IMR-90 (cell line): Measurements from ENCODE around the gene NUP43. TPM values are rescaled to one million over a fixed set of nuclear protein-coding genes. Genes with fewer than 3 reads are reported as not detected.
A peak's percentile ranks its signal among the peaks of the same experiment; 100 is the strongest.

ENCODE experiments used
- ATAC-seq: fragments of 200-7000 bp; cut with Tn5 transposase; 2 replicates; pipeline ENCODE4 v1.9.1; 2020; ENCODE audit warnings: low read depth, mild to moderate bottlenecking, moderate library complexity
- BruUV-seq: library from RNA; stranded (reverse); fragments of 400-500 nt; replicated peaks from 2 replicates; lab custom pipeline; 2021; lab: Mats Ljungman, UMichigan
- CTCF ChIA-PET: fragments of 300-600 bp; formaldehyde crosslinking; extraction: SDS; loops from one replicate; lab custom pipeline; 2021; ENCODE audit warnings: antibody characterized with exemption; lab: Yijun Ruan, JAX
- POLR2A ChIA-PET: fragments of 300-600 bp; sonication (Branson Sonifier 250); formaldehyde crosslinking; loops from one replicate; lab custom pipeline; 2022; ENCODE audit warnings: antibody characterized with exemption; ENCODE audit not compliant: unreplicated experiment; lab: Charles Lee
- DNase-seq: peaks from one replicate; pipeline ENCODE4 v3.0.0; 2013
- H2AFZ ChIP-seq: replicated peaks from 2 replicates; pipeline ENCODE3; 2013; ENCODE audit warnings: low read length, mild to moderate bottlenecking; ENCODE audit not compliant: poor library complexity
- H2AK5ac ChIP-seq: 2 replicates; pipeline ENCODE4 v1.6.1; 2013; ENCODE audit warnings: low read depth, low read length, inconsistent platforms
- H2AK9ac ChIP-seq: replicated peaks from 2 replicates; pipeline ENCODE3; 2013; ENCODE audit warnings: mild to moderate bottlenecking, low read depth, low read length, moderate library complexity; ENCODE audit not compliant: poor library complexity
- H2BK120ac ChIP-seq: 2 replicates; pipeline ENCODE4 v1.6.1; 2013; ENCODE audit warnings: low read depth, low read length, inconsistent platforms
- H2BK15ac ChIP-seq: 3 replicates; pipeline ENCODE4 v1.6.1; 2013; ENCODE audit warnings: low read depth, low read length, inconsistent platforms
- H2BK20ac ChIP-seq: 2 replicates; pipeline ENCODE4 v1.6.1; 2013; ENCODE audit warnings: low read depth, mild to moderate bottlenecking, inconsistent platforms, low read length, moderate library complexity
- H2BK5ac ChIP-seq: 2 replicates; pipeline ENCODE4 v1.6.1; 2013; ENCODE audit warnings: mild to moderate bottlenecking, low read depth, low read length, inconsistent platforms; ENCODE audit not compliant: poor library complexity, severe bottlenecking
- H3K14ac ChIP-seq: replicated peaks from 2 replicates; pipeline ENCODE4 v1.6.1; 2013; ENCODE audit warnings: low read depth, low read length, inconsistent platforms
- H3K18ac ChIP-seq: 2 replicates; pipeline ENCODE4 v1.6.1; 2013; ENCODE audit warnings: low read depth, low read length, control low read depth
- H3K23ac ChIP-seq: 2 replicates; pipeline ENCODE4 v1.6.1; 2013; ENCODE audit warnings: low read depth, low read length, inconsistent platforms
- H3K27ac ChIP-seq: 2 replicates; pipeline ENCODE4 v1.5.1; 2013; ENCODE audit warnings: mild to moderate bottlenecking, control low read depth, low read length; ENCODE audit not compliant: insufficient read depth
- H3K27me3 ChIP-seq: 2 replicates; pipeline ENCODE4 v1.6.1; 2013; ENCODE audit warnings: low read length; ENCODE audit not compliant: control insufficient read depth, insufficient read depth
- H3K36me3 ChIP-seq: 2 replicates; pipeline ENCODE4 v1.6.1; 2013; ENCODE audit warnings: low read length, mixed read lengths; ENCODE audit not compliant: control insufficient read depth, insufficient read depth
- H3K4ac ChIP-seq: 2 replicates; pipeline ENCODE4 v1.6.1; 2013; ENCODE audit warnings: low read depth, low read length, inconsistent platforms
- H3K4me1 ChIP-seq: 2 replicates; pipeline ENCODE4 v1.6.1; 2013; ENCODE audit warnings: low read length, mixed read lengths; ENCODE audit not compliant: control insufficient read depth, insufficient read depth
- H3K4me2 ChIP-seq: 2 replicates; pipeline ENCODE4 v1.6.1; 2013; ENCODE audit warnings: low read depth, mild to moderate bottlenecking, control low read depth, low read length, moderate library complexity
- H3K4me3 ChIP-seq: 2 replicates; pipeline ENCODE4 v1.5.1; 2013; ENCODE audit warnings: low read depth, mild to moderate bottlenecking, control low read depth, low read length, moderate library complexity; ENCODE audit not compliant: insufficient read depth
- H3K56ac ChIP-seq: 2 replicates; pipeline ENCODE4 v1.6.1; 2013; ENCODE audit warnings: low read length, inconsistent platforms; ENCODE audit not compliant: insufficient read depth; ENCODE audit errors: extremely low read depth
- H3K79me1 ChIP-seq, 2 experiments: 2 replicates each; pipeline ENCODE4 v1.6.1; 2013; ENCODE audit warnings: low read length in 2 of 2, inconsistent platforms in 1 of 2, low read depth in 1 of 2
- H3K9ac ChIP-seq: 2 replicates; pipeline ENCODE4 v1.6.1; 2013; ENCODE audit warnings: low read depth, low read length, control low read depth
- H3K9me1 ChIP-seq: 2 replicates; pipeline ENCODE4 v1.6.1; 2013; ENCODE audit warnings: low read length, inconsistent platforms; ENCODE audit not compliant: insufficient read depth
- H3K9me3 ChIP-seq: 2 replicates; pipeline ENCODE4 v1.6.1; 2013; ENCODE audit warnings: low read length; ENCODE audit not compliant: control insufficient read depth, insufficient read depth
- H4K20me1 ChIP-seq: 2 replicates; pipeline ENCODE4 v1.6.1; 2013; ENCODE audit warnings: low read length, inconsistent platforms; ENCODE audit not compliant: insufficient read depth
- H4K5ac ChIP-seq: 2 replicates; pipeline ENCODE4 v1.6.1; 2013; ENCODE audit warnings: mild to moderate bottlenecking, low read depth, low read length, control low read depth
- H4K8ac ChIP-seq, 2 experiments: 2 replicates each; pipeline ENCODE4 v1.6.1; 2013; ENCODE audit warnings: low read depth in 2 of 2, low read length in 2 of 2, control low read depth in 1 of 2, inconsistent platforms in 1 of 2
- H4K91ac ChIP-seq: 2 replicates; pipeline ENCODE4 v1.6.1; 2013; ENCODE audit warnings: low read depth, low read length, inconsistent platforms; ENCODE audit not compliant: insufficient read depth
- BHLHE40 ChIP-seq: fragments of 150-350 bp; IDR thresholded peaks from 2 replicates; pipeline ENCODE4 v1.6.1; 2016; ENCODE audit warnings: mild to moderate bottlenecking, low read depth, low read length
- CHD1 ChIP-seq: IDR thresholded peaks from 2 replicates; pipeline ENCODE4 v1.6.1; 2012; ENCODE audit warnings: low read depth, low read length, improper control_type of control experiment
- FOS ChIP-seq: fragments of 150-350 bp; IDR thresholded peaks from 2 replicates; pipeline ENCODE4 v1.6.1; 2016; ENCODE audit warnings: low read depth, low read length
- MAFK ChIP-seq: IDR thresholded peaks from 2 replicates; pipeline ENCODE4 v1.6.1; 2012; ENCODE audit warnings: low read depth, low read length, improper control_type of control experiment
- MXI1 ChIP-seq: IDR thresholded peaks from 2 replicates; pipeline ENCODE4 v1.6.1; 2012; ENCODE audit warnings: low read depth, mild to moderate bottlenecking, low read length, moderate library complexity, borderline replicate concordance
- NFE2L2 ChIP-seq: fragments of 150-350 bp; IDR thresholded peaks from 2 replicates; pipeline ENCODE4 v1.6.1; 2016; ENCODE audit warnings: low read depth, mild to moderate bottlenecking, low read length
- POLR2A ChIP-seq: IDR thresholded peaks from 2 replicates; pipeline ENCODE4 v1.6.1; 2012; ENCODE audit warnings: mild to moderate bottlenecking, low read depth, low read length
- RAD21 ChIP-seq: IDR thresholded peaks from 2 replicates; pipeline ENCODE4 v1.6.1; 2012; ENCODE audit warnings: low read length, improper control_type of control experiment
- RCOR1 ChIP-seq: IDR thresholded peaks from 2 replicates; pipeline ENCODE4 v1.6.1; 2012; ENCODE audit warnings: mild to moderate bottlenecking, low read length, improper control_type of control experiment; ENCODE audit not compliant: insufficient replicate concordance
- RFX5 ChIP-seq: IDR thresholded peaks from 2 replicates; pipeline ENCODE4 v1.8.0; 2012; ENCODE audit warnings: low read depth, mild to moderate bottlenecking, low read length, moderate library complexity
- WGBS, 2 experiments: methylation state at CpG; one replicate each; pipeline versions ENCODE4 v1.1.5 to v1.1.7; 2013; ENCODE audit warnings: missing lambda C conversion rate in 2 of 2; ENCODE audit not compliant: insufficient read length in 1 of 2; ENCODE audit errors: extremely low coverage in 2 of 2; 5-methylcytosine and 5-hydroxymethylcytosine counted together
- dilution Hi-C: fragments of 300-500 bp; cut with HindIII; formaldehyde crosslinking; loops from one replicate; pipeline ENCODE4 v1.14.3; 2018; ENCODE audit warnings: low sequenced_read_pairs; ENCODE audit not compliant: unreplicated experiment
- in situ Hi-C: fragments of 300-500 bp; cut with MboI; formaldehyde crosslinking; loops from 3 replicates; pipeline ENCODE4 v1.14.3; 2019; ENCODE audit warnings: low sequenced_read_pairs, inconsistent platforms, mixed read lengths
- intact Hi-C: fragments of 100-400 bp; cut with micrococcal nuclease; formaldehyde crosslinking; loops from 2 replicates; pipeline ENCODE4 v1.10.0; 2022
- polyA plus RNA-seq, 3 experiments: library from polyadenylated mRNA; depleted of rRNA; stranded (reverse); fragments of >200 nt; gene quantifications; 2 replicates each; pipeline ENCODE4 v1.2.3, GENCODE V29; 2012; ENCODE audit warnings: low replicate concordance in 1 of 3
- total RNA-seq: library from RNA; depleted of rRNA; stranded (reverse); fragments of >200 nt; gene quantifications from 2 replicates; pipeline ENCODE4 v1.2.3, GENCODE V29; 2012
- TF ChIP-seq, protein P1 (sequence below): conservative IDR thresholded peaks from 2 replicates; pipeline ENCODE4 v1.5.1; 2012; ENCODE audit warnings: mild to moderate bottlenecking, low read depth, low read length, improper control_type of control experiment

Gene NUP43
- total and polyA plus RNA-seq, 2 of the 4 experiments (the other 2 are of a cell fraction), result 14.2 to 40.5 TPM

DNA sequence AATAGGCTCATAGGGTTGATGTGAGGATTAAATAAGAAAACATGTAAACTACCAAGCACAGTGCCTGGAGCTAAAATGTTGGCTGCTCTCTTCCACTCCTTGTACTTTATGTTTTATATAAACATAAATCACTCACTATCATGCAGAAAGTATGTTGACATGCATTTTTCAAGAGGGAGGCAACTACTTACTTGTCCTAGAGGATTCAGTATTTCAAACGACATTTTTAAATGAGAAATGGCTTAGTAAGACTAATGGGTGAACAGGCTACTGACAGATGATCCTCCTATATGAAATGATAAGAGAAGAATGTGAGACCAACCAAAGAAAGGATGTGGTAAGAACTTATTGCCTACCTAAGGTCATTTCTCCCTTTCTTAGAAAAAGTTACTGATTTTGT lies 49.4 kb downstream of the NUP43 start:
- Histone ChIP-seq H3K56ac (no peak overlapping the region), H3K4me2 (no peak overlapping the region; the same call in 1 of the 2 replicates), H3K18ac (no peak overlapping the region), H3K4me3 (no peak overlapping the region), H3K4ac (no peak overlapping the region), H2BK20ac (no peak overlapping the region), H2AFZ (no peak overlapping the region), H2AK9ac (no peak overlapping the region), H3K9me3 (no peaks in the 10 kb centered on the region), H2BK120ac (no peak overlapping the region), H3K9me1 (peaks cover 6% of the 10 kb centered on the region; the same call in 1 of the 2 replicates), H2BK5ac (no peak overlapping the region), H4K20me1 (peaks cover 35% of the 10 kb centered on the region; the same call in 1 of the 2 replicates), H3K79me1 (peaks cover 13 to 51% of the 10 kb centered on the region in 2 experiments), H3K9ac (no peak overlapping the region), H2AK5ac (no peak overlapping the region), H4K5ac (no peak overlapping the region), H3K36me3 (peaks cover 23% of the 10 kb centered on the region), H4K8ac (no peak overlapping the region), H3K14ac (no peak overlapping the region), H4K91ac (no peak overlapping the region), H3K4me1 (peaks cover 3% of the 10 kb centered on the region; the same call in 1 of the 2 replicates), H2BK15ac (no peak overlapping the region), H3K27me3 (no peaks in the 10 kb centered on the region), H3K23ac (no peak overlapping the region), H3K27ac (no peak overlapping the region)
- intact Hi-C loops (no loop called here), dilution Hi-C loops (no loop called here), in situ Hi-C loops (no loop called here)
- no CpG with 5 or more reads among the region's 1 CpG for WGBS, 2 experiments
- ATAC-seq, result peak; percentile 84
- CTCF ChIA-PET, result no interaction called here
- TF ChIP-seq MXI1 (no peak), POLR2A (no peak), BHLHE40 (no peak), FOS (no peak), CHD1 (no peak), MAFK (no peak), RCOR1 (no peak), RFX5 (no peak), RAD21 (no peak), NFE2L2 (no peak)
- TF ChIP-seq, protein P1, sequence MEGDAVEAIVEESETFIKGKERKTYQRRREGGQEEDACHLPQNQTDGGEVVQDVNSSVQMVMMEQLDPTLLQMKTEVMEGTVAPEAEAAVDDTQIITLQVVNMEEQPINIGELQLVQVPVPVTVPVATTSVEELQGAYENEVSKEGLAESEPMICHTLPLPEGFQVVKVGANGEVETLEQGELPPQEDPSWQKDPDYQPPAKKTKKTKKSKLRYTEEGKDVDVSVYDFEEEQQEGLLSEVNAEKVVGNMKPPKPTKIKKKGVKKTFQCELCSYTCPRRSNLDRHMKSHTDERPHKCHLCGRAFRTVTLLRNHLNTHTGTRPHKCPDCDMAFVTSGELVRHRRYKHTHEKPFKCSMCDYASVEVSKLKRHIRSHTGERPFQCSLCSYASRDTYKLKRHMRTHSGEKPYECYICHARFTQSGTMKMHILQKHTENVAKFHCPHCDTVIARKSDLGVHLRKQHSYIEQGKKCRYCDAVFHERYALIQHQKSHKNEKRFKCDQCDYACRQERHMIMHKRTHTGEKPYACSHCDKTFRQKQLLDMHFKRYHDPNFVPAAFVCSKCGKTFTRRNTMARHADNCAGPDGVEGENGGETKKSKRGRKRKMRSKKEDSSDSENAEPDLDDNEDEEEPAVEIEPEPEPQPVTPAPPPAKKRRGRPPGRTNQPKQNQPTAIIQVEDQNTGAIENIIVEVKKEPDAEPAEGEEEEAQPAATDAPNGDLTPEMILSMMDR, result no peak
- no TSS peak for BruUV-seq
- POLR2A ChIA-PET, result no interaction called here
- peak; percentile 52 for DNase-seq
